NOMO-1 treated with DMSO at 0.1 percent for 48 hours (cell line): ENCODE results near the gene AJUBA.
A peak's percentile ranks its signal among the peaks of the same experiment; 100 is the strongest.
"Not testable (repeated sequence)": the region's sequence is repeated elsewhere in the genome, so short reads cannot be mapped to it uniquely, and the experiment has no call there.

Experiments used
- DNase-seq: peaks from one replicate; lab custom pipeline; 2025; ENCODE audit not compliant: unreplicated experiment; lab: John Stamatoyannopoulos, UW

AJUBA gene

DNA sequence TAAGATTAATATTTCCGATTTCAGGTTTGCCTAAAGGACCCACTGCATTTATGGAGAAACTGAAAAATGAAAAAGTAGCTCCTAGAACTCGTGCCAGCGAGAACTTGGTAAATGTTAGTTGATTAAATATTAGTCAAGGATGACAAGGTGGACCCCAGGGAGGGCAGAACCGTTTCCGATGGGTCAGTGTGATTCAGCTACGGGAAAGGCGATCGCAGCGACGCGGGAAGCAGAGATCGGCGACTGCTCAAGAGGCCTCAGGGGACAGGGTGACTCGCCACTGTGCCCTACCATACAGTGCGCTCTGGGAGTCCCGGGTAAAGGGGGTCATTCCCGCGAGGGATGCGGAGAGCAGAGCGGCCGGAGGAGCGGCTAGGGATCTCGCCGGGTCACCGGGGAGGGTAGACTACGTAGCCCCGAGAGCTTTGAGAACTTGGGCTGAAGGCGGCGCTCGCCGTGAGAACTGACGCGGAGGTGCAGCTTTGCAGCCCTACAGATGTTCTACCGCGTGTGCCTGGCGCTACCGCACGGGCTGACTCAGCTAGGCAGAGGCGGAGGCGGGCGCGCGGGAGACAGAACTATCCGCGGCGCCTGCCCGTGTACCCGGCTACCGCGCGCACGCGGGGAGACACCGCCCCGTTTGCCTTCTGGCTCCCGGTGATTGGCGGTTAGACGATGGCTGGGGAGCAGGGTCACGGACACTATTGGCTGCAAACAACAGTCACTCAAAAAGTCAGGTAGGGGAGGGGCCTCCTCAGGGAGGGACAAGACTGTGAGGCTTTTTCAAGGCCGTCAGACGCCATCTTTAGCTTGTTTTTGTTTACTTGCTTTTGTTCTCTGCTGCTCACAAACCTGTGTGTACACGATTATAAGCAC is 24.4 kb upstream of the AJUBA start:
- peak; percentile 98 for DNase-seq

DNA sequence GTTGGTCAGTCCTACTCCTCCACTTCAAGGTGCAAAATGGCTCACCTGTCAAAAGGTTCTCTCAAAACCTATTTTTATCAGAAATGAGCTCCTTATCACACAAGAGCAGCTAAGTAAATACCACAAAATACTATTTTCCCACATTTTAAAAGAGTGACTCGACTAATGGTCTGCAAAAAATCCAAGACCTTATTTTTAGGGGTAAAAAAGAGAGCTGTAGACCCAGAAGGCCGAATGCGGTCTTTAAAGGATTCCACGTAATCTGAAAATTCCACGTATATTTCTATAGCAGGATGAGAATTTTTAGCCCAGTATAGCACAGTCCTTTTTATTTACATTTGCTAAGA is 23.8 kb upstream of the AJUBA start:
- no peak for DNase-seq

DNA sequence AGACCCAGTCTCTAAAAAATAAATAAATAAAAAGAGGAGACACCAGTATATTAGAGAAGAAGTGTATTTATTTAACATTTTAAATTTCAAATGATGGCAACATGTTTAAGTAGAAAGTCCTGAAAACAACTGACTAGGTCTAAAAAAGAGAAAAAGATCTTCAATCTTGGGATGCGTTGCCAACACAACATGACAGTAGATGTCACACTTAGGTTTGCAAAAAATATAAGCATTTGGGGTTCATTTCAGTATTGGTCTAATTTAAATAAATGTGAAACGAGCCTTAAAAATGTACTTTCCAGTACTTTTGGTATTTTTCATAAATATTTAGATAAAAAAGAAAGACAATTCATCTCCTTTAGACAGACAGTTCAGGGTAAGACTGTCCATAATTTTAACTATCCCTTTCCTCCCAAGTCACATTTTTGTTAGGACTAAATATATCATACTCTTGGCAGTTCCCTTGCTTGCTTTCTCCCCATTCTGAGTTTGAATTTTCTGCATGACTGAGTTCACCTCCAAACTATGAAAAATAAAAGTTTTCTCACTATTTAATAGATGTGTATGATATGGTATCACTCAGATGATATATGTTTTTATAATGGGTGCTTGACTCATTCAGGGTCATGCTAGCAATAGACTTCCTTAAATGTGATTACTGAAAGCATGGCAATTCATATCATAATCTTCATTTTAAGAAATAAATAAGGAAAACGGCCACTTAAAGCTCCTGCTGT is 23.3 kb upstream of the AJUBA start:
- DNase-seq: no peak

DNA sequence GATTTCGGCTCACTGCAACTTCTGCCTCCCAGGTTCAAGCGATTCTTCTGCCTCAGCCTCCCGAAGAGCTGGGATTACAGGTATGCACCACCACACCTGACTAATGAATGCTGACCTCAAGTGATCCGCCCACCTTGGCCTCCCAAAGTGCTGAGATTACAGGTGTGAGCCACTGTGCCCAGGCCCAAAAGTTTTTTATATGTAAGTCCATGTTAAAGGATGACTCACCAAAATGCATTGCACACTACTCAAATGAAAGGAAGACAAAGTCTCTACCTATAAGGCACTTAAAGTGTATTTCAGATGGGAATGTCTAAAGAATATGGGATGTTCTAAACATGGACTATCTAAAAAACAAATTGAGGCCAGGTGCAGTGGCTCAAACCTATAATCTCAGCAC is 21.9 kb upstream of the AJUBA start:
- DNase-seq: not testable (repeated sequence)

DNA sequence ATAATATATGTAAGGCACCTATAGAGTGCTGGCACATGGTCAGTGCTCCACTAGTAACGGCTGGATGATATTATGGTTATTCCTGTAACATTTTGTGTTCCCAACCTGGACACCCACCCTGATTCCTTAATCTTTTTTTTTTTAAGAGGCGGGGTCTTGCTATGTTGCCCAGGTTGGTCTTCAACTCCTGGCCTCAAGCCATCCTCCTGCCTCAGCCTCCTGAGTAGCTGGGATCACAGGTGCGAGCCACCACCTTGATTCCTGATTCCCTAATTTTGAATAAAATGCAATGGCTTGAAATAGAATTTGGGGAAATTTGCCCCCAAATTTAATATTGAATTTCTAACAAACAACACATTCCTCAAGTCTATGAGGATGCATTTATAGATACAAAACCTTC is 20.2 kb upstream of the AJUBA start:
- DNase-seq: no peak

DNA sequence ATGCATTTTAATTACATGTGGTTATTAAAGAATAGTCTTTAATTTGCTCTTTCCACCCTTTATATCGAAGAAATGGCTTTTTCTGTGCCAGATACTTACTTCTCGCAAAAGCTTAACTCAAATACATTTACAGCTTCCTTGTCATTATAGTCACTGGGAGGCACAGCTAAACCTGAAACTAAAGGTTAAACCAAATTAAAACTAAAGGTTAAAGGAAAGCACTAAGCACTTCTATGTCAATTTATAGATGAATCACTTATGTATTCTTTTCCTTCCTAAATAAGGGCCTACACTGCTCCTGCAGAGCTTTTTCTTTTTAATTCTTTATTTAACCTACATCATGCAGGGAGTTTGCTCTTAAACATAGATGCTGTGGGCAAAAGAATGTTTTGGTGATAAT is 18.5 kb upstream of the AJUBA start:
- DNase-seq: no peak

DNA sequence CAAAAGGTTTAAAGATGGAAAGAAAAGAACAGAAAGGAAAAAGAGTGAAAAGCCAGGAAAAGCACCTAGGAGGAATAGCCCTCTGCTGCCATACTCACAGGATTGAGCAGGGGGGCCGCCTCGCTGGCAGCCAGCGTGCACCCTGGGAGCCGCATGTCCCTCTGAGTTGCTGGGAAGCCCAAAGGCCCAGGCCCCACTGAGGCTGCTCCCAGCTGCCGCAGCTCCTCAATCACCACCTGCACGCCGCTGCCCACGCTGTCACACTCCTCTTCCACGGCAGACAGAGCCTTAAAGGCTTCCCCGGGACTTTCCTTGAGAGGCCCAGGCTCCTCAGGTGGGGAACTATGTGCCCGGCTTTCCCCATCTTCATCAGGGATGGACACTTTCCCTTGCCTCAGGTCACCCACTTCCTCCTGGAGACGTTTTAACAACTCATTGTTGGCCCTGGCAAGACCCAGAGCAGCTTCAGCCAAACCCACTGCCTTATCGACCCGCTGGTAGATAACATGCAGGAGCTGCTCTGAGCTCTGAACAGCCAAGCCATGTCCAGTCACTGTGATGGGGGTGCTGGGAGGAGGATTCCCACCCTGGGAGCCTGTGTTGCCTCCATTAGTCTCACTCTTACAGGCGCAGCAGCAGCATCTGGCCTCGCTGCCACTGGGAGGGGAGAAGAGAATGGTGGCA is 16.1 kb upstream of the AJUBA start:
- no peak for DNase-seq

DNA sequence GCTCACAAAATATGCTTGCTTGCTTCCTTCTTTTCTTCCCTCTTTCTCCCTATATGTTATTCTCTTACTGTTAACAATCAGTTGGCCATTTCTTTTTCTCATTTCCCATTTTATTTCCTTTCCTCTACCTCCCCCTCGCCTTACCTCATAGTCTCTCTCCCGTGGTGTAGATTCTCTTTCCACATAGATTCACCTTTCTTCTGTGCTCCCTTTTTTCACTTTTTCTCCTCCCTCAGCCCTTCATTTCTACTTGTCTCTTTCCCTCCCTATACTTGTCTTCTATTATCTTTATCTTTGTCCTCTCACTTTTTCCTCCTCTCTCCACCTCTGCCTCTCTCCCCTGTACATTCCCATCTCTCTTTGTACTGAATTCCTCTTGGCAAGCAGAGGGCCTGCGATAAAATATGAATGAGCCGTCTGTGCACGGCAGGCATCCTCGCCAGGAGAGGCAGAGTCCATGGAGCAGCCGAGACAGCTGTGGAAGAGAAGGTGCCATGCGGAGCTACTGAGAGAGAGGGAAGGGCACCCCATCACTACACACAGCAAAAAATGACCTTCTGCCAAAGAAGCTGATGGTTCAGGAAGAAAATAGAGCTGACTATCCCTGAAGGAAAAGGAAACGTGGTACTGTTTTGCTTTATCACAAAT is 15.4 kb upstream of the AJUBA start:
- no peak for DNase-seq

DNA sequence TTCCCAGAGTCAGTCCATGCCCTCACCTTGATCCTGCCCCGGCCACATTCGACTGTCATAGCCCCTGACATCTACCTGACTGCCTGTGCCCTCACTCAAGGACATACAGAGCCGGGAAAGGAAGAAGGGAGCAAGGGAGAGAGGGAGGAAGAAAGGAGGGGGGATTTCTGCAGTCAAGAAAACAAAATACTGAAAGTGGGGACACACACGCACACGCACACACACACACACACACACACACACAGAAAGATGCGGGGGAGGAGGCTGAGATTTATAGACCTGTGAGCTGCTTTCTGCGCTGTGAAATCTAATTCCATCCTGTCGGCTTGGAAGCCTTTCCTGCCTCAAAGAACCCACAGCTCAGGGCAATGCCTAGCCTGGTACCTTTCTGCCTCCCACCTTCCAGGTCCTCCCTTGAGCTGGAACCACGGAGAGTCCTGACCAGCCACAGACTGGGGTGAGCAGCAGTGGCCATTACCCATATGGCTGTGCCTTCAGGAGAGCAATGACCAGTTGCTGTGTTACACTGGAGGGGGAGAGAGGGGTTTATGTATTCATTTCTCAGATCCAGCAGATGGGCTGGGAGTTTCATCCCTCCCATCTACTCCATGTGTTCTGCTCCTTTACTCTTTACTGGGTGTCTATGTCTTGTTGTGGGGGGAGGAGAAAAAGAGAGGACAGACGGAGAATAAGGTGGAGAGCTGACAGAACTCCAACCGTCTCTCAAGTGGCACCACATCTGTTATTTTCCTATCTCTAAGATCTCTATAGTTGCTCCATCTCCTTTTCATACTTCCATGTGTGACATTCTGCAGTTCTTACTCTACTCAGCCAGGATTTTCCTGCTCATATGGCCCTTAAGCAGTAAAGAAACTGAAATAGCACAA is 14.7 kb upstream of the AJUBA start:
- DNase-seq: no peak

DNA sequence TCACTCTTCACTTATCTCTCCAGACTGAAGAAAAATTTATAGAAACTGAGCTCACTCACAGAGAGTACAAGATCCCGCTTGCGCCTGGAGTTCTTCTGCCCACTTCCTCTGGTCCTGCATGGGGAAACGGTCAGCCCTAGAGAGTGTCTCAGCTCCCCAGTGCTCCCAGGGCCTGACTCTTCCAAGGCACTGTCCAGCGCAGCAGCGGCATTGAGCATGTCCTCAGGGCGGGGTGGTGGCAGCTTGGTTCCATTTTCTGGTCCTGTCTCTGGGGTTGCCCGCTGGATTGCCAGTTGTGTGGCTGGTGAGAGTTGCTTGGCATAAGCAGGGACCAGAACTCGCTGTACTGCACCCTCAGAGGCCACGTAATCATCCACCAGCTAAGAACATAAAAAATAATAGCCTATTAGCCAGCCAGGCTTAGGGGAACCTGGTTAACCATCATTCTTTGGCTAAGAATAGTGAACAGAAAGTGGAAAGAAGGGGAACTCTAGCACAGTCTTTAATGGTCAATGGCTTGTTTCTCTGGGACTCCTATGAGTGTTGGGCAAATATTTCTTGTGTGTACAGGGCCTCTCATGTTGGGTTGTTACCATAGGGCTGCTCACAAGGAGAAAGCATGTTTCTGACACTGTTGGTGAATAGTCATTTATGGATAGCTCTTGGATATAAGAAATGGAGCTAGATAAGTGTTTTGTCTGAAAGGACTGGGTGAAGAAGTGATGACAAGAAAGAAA is 13.7 kb upstream of the AJUBA start:
- DNase-seq: peak; percentile 60

DNA sequence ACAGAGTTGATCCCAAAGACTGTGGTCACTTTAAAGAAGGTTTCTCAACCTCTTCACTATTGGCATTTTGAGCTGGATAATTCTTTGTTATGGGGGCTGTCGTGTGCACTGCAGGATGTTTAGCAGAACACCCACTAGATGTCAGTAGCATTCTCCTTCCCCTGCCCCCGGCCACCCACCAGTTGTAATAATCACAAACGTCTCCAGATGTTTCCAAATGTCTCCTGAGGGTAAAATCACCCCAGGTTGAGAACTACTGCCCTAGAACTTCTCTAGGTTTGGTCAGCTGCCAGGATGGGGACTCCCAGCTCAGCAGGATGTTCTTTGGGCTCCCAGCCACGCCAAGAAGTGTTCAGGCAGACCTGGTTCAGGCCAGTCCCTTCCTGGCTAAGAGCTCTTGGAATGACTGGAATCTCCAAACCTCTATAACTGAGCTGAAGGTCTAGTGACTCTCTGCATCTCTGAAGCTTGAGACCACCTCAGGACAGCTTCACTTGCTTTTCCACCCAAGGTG is 12.5 kb upstream of the AJUBA start:
- peak; percentile 22 for DNase-seq

DNA sequence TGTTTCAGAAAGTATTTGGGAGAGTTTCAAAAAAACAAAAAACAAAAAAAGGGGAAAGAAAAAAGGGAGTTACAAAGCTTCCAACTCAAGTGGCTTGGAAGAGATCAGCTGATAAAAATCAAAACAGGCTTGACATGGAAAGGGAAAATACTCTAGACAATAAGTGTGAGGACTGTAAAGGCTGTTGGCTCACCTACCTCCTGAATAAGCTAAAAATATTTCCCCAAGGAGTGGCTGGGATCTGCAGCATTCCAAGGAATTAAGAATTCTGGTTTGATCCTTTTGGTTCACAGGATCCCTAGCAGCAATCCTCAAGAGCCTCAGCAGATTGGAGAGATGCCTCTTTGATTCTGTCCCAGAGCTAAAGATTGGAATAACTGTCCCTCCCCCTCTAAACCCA is 11.2 kb upstream of the AJUBA start:
- DNase-seq: no peak

DNA sequence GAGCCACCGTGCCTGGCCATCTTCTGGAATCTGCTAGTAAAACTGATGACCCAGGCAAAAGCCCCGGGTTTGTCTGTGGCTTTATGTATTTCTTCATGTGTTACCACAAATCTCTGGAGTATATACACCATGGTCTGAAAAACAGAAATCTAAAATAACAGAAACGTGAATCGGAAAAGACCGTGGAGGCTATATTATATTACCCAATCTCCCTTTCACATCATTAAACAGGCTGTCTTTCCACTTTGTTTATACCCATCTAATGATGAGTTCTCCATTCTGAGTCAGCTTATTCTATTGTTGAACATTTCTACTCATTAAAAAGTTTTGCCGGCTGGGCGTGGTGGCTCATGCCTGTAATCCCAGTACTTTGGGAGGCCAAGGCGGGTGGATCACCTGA is 9.5 kb upstream of the AJUBA start:
- DNase-seq: no peak

DNA sequence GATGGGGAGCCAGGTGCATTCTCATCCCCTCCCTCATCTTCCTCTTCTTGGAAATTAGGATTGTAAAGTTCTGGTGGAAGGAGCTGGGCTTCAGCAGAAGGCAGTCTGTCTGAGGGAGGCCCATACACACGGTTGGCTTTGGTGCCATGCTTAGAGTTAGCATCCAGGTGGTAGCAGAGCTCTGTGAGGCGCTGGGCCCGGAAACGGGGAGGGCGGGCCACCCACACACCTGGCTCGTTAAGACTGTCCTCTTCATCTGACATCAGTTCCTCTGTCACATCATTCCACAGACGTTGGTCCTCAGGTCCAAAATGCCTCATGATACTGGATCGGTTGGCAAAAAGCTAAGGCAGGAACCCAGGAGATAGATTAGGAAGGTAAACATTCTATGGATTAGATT is 4.9 kb upstream of the AJUBA start:
- no peak for DNase-seq

DNA sequence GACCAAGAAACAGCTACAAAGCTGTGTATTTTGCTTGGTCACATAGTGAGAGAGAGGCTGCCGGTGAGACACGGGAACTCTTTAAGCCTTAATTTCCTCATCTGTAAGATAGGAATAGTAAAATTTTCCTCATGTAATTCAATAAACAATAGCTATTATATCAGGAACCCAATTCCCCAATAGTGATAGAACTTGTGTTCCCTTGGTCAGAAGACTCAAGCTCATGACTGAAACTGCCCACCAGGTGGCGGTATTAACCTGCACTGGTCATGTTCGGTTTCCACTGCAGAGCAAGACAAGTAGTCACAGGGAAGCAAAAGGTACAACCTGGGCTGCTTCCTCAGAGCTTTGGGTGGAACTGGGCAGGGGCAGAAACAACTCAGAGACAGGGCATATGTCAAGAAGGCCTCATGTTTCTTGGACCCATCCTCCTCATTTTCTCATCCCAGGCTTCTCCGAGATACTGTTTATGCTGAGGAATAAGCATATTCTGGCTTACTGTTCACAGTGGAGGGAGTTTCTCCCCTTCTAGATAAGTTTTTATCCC is 4.2 kb upstream of the AJUBA start:
- DNase-seq: peak; percentile 75

DNA sequence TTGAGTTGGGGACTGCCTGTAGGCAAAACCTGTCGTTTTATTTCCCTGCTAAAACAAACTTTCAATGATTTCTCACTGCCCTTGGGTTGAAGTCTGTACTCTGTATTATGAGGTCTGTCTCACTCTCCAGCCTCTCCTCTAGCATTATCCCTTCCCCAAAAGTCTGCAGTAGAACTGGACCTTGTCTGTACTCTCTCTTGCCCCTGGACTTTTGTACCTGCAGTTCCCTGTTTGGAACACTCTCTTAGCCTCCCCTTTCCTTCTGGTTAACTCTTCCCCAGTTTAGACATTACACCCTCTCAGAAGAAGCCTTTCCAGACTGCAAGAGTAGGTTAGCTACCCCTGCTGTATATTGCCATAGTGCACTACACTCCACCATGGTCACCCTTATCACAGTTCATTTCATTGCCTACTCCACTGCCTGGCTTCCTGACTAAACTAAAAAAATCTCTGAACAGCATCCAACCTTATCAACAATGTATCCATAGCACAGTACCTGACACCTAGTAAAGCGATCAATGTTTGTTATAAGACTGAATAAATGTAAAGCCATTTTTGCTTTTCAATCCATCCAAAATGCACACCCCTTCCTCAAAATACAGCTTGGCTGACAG is 3.6 kb upstream of the AJUBA start:
- DNase-seq: no peak

DNA sequence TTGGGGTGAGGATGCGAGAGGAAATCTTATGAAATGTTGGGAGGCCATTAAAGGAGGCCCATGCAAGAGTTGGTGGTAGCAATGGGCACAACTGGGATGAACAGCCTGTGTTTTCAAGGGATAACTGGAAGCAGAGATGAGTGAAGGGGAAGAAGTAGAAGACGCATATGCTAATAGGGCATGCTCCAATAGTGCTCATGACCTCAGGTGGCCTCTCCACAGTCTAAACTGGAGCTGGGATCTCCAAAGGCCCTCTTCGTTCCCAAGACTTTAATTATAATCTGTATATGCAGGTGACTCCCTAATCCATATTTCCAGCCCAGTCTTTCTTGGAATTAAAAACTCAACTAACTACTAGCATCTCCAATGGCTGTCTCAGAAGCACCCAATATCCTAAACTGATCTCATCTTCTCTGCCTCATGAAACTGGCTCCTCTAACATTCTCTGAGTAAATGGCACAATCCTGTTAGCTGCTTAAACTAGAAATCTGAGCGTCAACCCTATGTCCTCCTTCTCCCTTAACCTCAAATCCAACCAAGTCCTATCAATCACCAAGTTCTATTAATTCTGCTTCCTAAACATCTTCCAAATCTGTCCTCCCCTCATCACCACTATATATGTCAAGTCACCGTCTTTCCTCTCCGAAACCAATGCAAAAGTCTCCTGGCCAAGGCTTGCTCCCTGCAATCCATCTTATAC is 2.8 kb upstream of the AJUBA start:
- DNase-seq: no peak

DNA sequence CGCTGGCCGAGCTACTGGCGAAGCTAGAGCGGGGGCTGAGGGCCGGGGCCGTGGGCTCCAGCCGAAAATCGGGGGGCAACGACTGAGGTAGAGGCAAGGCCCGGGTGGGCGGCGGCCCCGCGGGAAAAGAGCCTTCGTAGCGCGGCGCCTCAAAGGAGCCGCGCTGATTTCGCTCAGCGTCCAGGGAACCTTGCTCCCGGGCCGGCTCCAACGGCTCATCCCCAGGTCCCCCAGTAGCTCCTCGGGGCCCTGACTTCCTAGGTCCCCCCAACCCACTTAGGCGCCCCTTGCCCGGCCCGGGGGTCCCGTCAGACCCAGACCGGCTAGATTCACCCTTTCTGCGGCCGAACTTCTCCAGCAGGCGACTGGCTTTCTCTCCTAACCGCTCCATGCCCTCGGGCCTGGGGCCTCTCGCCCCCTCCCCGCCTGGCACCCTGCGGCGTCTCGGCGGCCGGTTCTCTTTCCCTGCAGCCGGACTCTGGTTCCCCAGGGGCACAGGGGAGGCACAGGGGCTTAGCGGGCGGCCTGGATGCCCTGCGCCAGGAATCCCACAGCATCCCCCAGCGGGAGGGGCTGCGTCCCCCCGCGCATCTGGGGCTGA is 375 bp downstream of the AJUBA start:
- DNase-seq: no peak
